HepG2 (cell line): ENCODE results near the gene STAMBPL1.

Experiments used
- ATM ChIP-seq: fragments of 450-650 bp; IDR thresholded peaks from 2 replicates; pipeline ENCODE4 v1.7.1; 2017; ENCODE audit warnings: mild to moderate bottlenecking, borderline replicate concordance
- CHD2 ChIP-seq: IDR thresholded peaks from 2 replicates; pipeline ENCODE4 v1.6.1; 2011; ENCODE audit warnings: low read depth, low read length, improper control_type of control experiment
- EZH2 ChIP-seq: conservative IDR thresholded peaks from 2 replicates; pipeline ENCODE4 v1.6.1; 2012; ENCODE audit warnings: mild to moderate bottlenecking, low read depth, low read length, moderate library complexity
- NFKBIZ ChIP-seq: IDR thresholded peaks from 2 replicates; pipeline ENCODE4 v1.6.1; 2018; ENCODE audit warnings: missing genetic modification reagents, missing compliant biosample characterization
- PHF8 ChIP-seq: sonication (generic); formaldehyde crosslinking; IDR thresholded peaks from 2 replicates; pipeline ENCODE4 v1.5.0; 2020; ENCODE audit warnings: missing genetic modification reagents
- POLR2A ChIP-seq, 2 experiments: IDR thresholded peaks; 2 replicates each; pipeline ENCODE4 v1.6.1; 2011; ENCODE audit warnings: low read depth in 2 of 2, low read length in 2 of 2, mild to moderate bottlenecking in 1 of 2, moderate library complexity in 1 of 2; ENCODE audit not compliant: insufficient read depth in 1 of 2
- SOX6 ChIP-seq, 2 experiments: fragments of 450-650 bp in 1 of 2; sonication (generic) in 1 of 2; formaldehyde crosslinking in 1 of 2; IDR thresholded peaks; 2 replicates each; pipeline versions ENCODE4 v1.4.0 to v1.6.1; 2017 to 2020; ENCODE audit warnings: antibody characterized with exemption in 1 of 2, mild to moderate bottlenecking in 1 of 2, missing genetic modification reagents in 1 of 2
- TAF15 ChIP-seq: fragments of 200-400 bp; formaldehyde crosslinking; IDR thresholded peaks from one replicate; pipeline ENCODE4 v1.6.1; 2018; ENCODE audit warnings: mild to moderate bottlenecking, low read depth, low read length; ENCODE audit not compliant: poor library complexity, severe bottlenecking
- TP53 ChIP-seq: sonication (generic); formaldehyde crosslinking; conservative IDR thresholded peaks from 2 replicates; pipeline ENCODE4 v1.4.0; 2020; ENCODE audit warnings: missing genetic modification reagents
- ZKSCAN5 ChIP-seq: sonication (generic); formaldehyde crosslinking; IDR thresholded peaks from 2 replicates; pipeline ENCODE4 v1.5.1; 2020; ENCODE audit warnings: mild to moderate bottlenecking, missing genetic modification reagents
- ZNF142 ChIP-seq: sonication (generic); formaldehyde crosslinking; IDR thresholded peaks from 2 replicates; pipeline ENCODE4 v1.4.0; 2020; ENCODE audit warnings: missing genetic modification reagents
- ZNF143 ChIP-seq: sonication (generic); formaldehyde crosslinking; IDR thresholded peaks from 2 replicates; pipeline ENCODE4 v1.4.0; 2020; ENCODE audit warnings: missing genetic modification reagents
- TF ChIP-seq, protein P1 (sequence below): sonication (generic); formaldehyde crosslinking; IDR thresholded peaks from 2 replicates; pipeline ENCODE4 v1.5.0; 2020; ENCODE audit warnings: mild to moderate bottlenecking, missing genetic modification reagents, moderate library complexity

- TF ChIP-seq ZKSCAN5 (CRISPR knock-in tag): no peak
- TF ChIP-seq PHF8 (CRISPR knock-in tag): no peak
- no peak for TF ChIP-seq NFKBIZ
- TF ChIP-seq POLR2A (IDR thresholded peaks at IDR 0.05; ENCODE audit: insufficient read depth in 1 of 2, low read depth in 2 of 2, low read length in 2 of 2): no peak
- TF ChIP-seq SOX6 (IDR thresholded peaks at IDR 0.05): no peak
- no peak for TF ChIP-seq SOX6 (CRISPR knock-in tag; IDR thresholded peaks at IDR 0.05)
- TF ChIP-seq ATM: no peak
- no peak for TF ChIP-seq ZNF143
- TF ChIP-seq TAF15: no peak
- no peak for TF ChIP-seq TP53
- no peak for TF ChIP-seq EZH2
- no peak for TF ChIP-seq CHD2
- TF ChIP-seq, protein P1, sequence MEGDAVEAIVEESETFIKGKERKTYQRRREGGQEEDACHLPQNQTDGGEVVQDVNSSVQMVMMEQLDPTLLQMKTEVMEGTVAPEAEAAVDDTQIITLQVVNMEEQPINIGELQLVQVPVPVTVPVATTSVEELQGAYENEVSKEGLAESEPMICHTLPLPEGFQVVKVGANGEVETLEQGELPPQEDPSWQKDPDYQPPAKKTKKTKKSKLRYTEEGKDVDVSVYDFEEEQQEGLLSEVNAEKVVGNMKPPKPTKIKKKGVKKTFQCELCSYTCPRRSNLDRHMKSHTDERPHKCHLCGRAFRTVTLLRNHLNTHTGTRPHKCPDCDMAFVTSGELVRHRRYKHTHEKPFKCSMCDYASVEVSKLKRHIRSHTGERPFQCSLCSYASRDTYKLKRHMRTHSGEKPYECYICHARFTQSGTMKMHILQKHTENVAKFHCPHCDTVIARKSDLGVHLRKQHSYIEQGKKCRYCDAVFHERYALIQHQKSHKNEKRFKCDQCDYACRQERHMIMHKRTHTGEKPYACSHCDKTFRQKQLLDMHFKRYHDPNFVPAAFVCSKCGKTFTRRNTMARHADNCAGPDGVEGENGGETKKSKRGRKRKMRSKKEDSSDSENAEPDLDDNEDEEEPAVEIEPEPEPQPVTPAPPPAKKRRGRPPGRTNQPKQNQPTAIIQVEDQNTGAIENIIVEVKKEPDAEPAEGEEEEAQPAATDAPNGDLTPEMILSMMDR (CRISPR knock-in tag): no peak
- no peak for TF ChIP-seq ZNF142 (CRISPR knock-in tag)
Observed at GRCh38 chr10:88896994-88897853, 17.2 kb downstream of the STAMBPL1 start.
